Measurements from ENCODE around the gene FGF18. TPM values are rescaled to one million over a fixed set of nuclear protein-coding genes. Genes with fewer than 3 reads are reported as not detected.

The FGF18 gene
- total and polyA plus RNA-seq, 9 donors: 0.27 to 7.9 (median 0.53) TPM; not detected in 1

GRCh38 chr5:171428809-171429542 lies 9.5 kb downstream of the FGF18 start:
- WGBS, 3 donors: 89 to 91% (median 90%) methylated on average over 16 of the region's 16 CpGs
- TF ChIP-seq EP300 (IDR thresholded peaks at IDR 0.05) (no peak), CTCF (IDR thresholded peaks at IDR 0.05) (no peak), POLR2A (IDR thresholded peaks at IDR 0.05) (no peak)
- H3K4me3 ChIP-seq: no peak overlapping the region
- H3K9me3 ChIP-seq: no peaks in the 10 kb centered on the region
- no peaks in the 10 kb centered on the region for H3K27me3 ChIP-seq
- H3K36me3 ChIP-seq: no peaks in the 10 kb centered on the region
- intact Hi-C loops (cut with DNase I): no loop called here
- DNase-seq: peak in 2 of 5 donors; percentile 6 to 13
- H3K27ac ChIP-seq: no peak overlapping the region
- H3K4me1 ChIP-seq (ENCODE audit: insufficient read depth): no peaks in the 10 kb centered on the region

GRCh38 chr5:171429543-171429910 lies 10.1 kb downstream of the FGF18 start:
- no peaks in the 10 kb centered on the region for H3K27me3 ChIP-seq
- peak in 2 of 5 donors; percentile 3 to 16 for DNase-seq
- no peak overlapping the region for H3K27ac ChIP-seq
- TF ChIP-seq CTCF (IDR thresholded peaks at IDR 0.05) (no peak), POLR2A (IDR thresholded peaks at IDR 0.05) (no peak), EP300 (IDR thresholded peaks at IDR 0.05) (no peak)
- intact Hi-C loops (cut with DNase I): no loop called here
- no peak overlapping the region for H3K4me3 ChIP-seq
- H3K9me3 ChIP-seq: no peaks in the 10 kb centered on the region
- H3K36me3 ChIP-seq: no peaks in the 10 kb centered on the region
- WGBS, 3 donors: 74 to 90% (median 77%) methylated on average over 4 of the region's 4 CpGs
- no peaks in the 10 kb centered on the region for H3K4me1 ChIP-seq (ENCODE audit: insufficient read depth)

- H3K36me3 ChIP-seq: no peaks in the 10 kb centered on the region
- WGBS, 3 donors: 88 to 91% (median 88%) methylated on average over 7 of the region's 7 CpGs
- intact Hi-C loops (cut with DNase I): no loop called here
- H3K27me3 ChIP-seq: no peaks in the 10 kb centered on the region
- no peak overlapping the region for H3K27ac ChIP-seq
- H3K4me1 ChIP-seq (ENCODE audit: insufficient read depth): no peaks in the 10 kb centered on the region
- no peak for TF ChIP-seq EP300 (IDR thresholded peaks at IDR 0.05)
- TF ChIP-seq CTCF (IDR thresholded peaks at IDR 0.05): no peak
- no peak for TF ChIP-seq POLR2A (IDR thresholded peaks at IDR 0.05)
- H3K4me3 ChIP-seq: no peak overlapping the region
- peak in 1 of 5 donors; percentile 7 for DNase-seq
- H3K9me3 ChIP-seq: no peaks in the 10 kb centered on the region
Measured at GRCh38 chr5:171431251-171431777, 11.9 kb downstream of the FGF18 start.

GRCh38 chr5:171432076-171432475 lies 12.6 kb downstream of the FGF18 start:
- Histone ChIP-seq H3K27me3 (no peaks in the 10 kb centered on the region), H3K4me1 (ENCODE audit: insufficient read depth) (no peaks in the 10 kb centered on the region), H3K27ac (no peak overlapping the region), H3K36me3 (no peaks in the 10 kb centered on the region), H3K9me3 (no peaks in the 10 kb centered on the region), H3K4me3 (no peak overlapping the region)
- intact Hi-C loops (cut with DNase I): no loop called here
- 58 to 70% (median 63%) methylated on average over 8 of the region's 8 CpGs for WGBS, 3 donors
- DNase-seq: peak in 1 of 5 donors; percentile 32
- TF ChIP-seq EP300 (IDR thresholded peaks at IDR 0.05) (no peak), CTCF (IDR thresholded peaks at IDR 0.05) (no peak), POLR2A (IDR thresholded peaks at IDR 0.05) (no peak)
